Temporal lobe (tissue), 1 donor: ENCODE data around the gene ITGB4. TPM values are rescaled to one million over a fixed set of nuclear protein-coding genes. Genes with fewer than 3 reads are reported as not detected.

Experiments
- total RNA-seq: library from RNA; depleted of rRNA; stranded (reverse); fragments of >200 nt; gene quantifications from one replicate; pipeline ENCODE4 v1.2.3, GENCODE V29; 2014

ITGB4 gene
- total RNA-seq, 1 donor from 2014 or later: 3.7 TPM

Other genes starting within 250 kb of the ITGB4 start
- 5.7 TPM for gene CASKIN2, start 205.9 kb upstream of the ITGB4 start, total RNA-seq
- gene TSEN54, start 204.9 kb upstream of the ITGB4 start, total RNA-seq: 7.6 TPM
- gene LLGL2, start 195.8 kb upstream of the ITGB4 start, total RNA-seq: 0.74 TPM
- 20.4 TPM for gene MYO15B, start 133.7 kb upstream of the ITGB4 start, total RNA-seq
- 0.49 TPM for gene SMIM5, start 88.0 kb upstream of the ITGB4 start, total RNA-seq
- gene RECQL5, start 54.3 kb upstream of the ITGB4 start, total RNA-seq: 6.6 TPM
- 36.1 TPM for gene SAP30BP, start 54.1 kb upstream of the ITGB4 start, total RNA-seq
- gene GALK1, start 43.7 kb downstream of the ITGB4 start, total RNA-seq: 6.4 TPM
- gene UNK, start 63.3 kb downstream of the ITGB4 start, total RNA-seq: 24.8 TPM
- 1.2 TPM for gene UNC13D, start 122.9 kb downstream of the ITGB4 start, total RNA-seq
- gene WBP2, start 133.9 kb downstream of the ITGB4 start, total RNA-seq: 38.1 TPM
- gene TRIM47, start 157.1 kb downstream of the ITGB4 start, total RNA-seq: 11.1 TPM
- gene TRIM65, start 175.5 kb downstream of the ITGB4 start, total RNA-seq: 6.1 TPM
- gene MRPL38, start 183.4 kb downstream of the ITGB4 start, total RNA-seq: 23.1 TPM
- gene FBF1, start 219.6 kb downstream of the ITGB4 start, total RNA-seq: 9.3 TPM